GM21717 (cell line): ENCODE results near the gene FSTL4.

Source experiments
- ATAC-seq: cut with Tn5 transposase; IDR thresholded peaks from one replicate; pipeline ENCODE4 v1.9.1; 2021; ENCODE audit warnings: mild to moderate bottlenecking, moderate library complexity; ENCODE audit not compliant: unreplicated experiment

Gene FSTL4

DNA sequence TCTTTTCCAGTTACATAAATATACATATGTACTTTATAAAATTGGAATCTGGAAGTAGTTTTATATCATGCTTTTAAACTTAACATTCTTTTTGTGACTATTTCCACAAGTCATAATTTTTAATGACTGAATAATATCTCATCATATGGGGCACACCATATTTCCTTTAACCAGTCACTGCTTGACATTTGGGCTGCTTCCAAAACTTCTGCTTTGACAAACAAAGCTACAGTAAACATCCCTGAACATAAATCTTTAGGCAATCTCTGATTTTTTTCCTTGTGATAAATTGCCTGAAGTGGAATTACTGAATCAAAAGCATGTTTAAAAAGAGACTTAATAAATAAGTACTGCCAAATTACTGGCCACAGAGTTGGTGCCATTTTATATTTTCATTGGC, 178.0 kb downstream of the FSTL4 start:
- ATAC-seq, result no peak

DNA sequence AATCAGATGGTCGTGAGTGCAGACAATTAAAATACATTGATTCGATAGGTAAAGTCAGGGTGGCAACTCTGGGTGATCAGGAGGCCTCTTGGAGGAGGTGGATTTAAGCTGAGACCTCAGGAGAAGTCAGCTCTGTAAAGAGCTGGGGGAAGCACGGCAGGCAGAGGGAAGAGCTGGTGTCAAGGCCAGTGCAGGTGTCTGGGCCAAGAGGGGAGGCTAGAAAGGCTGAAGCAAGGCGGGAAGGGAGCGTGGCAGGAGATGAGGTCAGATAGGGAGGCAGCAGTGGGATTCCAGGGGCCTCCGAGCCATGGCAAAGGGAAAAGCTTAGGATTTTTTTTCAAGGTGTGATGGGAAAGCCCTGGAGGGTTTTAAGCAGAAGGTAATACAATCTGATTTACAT, 178.7 kb downstream of the FSTL4 start:
- no peak for ATAC-seq

GRCh38 chr5:133432956-133433532, 179.3 kb downstream of the FSTL4 start:
- no peak for ATAC-seq

DNA sequence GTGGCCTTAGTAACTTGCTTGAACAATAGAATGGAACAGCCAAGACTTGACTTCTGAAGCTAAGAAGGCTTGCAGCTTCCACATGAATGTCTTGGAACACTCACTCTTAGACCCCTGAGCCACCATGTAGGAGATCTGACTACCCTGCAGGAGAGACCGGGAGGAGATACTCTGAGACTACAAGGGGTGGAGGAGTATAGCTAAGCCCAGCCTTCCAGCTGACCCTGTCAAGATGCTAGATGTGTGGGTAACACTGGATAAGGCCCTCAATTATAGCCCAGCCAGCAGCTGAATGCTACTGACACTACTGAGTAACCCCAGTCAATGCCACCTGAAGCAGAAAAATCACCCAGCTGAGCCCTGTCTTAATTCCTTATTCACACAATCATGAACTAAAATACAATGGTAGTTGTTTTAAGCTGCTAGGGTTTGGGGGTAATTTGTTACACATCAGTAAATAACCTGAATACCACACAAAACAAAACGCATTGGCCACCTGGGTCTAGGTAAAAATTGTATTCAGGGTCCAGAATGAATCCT, 180.9 kb downstream of the FSTL4 start:
- no peak for ATAC-seq

GRCh38 chr5:133430095-133430494, 182.2 kb downstream of the FSTL4 start:
- no peak for ATAC-seq

- ATAC-seq, result no peak
Observed at GRCh38 chr5:133429046-133429445, 183.3 kb downstream of the FSTL4 start.

DNA sequence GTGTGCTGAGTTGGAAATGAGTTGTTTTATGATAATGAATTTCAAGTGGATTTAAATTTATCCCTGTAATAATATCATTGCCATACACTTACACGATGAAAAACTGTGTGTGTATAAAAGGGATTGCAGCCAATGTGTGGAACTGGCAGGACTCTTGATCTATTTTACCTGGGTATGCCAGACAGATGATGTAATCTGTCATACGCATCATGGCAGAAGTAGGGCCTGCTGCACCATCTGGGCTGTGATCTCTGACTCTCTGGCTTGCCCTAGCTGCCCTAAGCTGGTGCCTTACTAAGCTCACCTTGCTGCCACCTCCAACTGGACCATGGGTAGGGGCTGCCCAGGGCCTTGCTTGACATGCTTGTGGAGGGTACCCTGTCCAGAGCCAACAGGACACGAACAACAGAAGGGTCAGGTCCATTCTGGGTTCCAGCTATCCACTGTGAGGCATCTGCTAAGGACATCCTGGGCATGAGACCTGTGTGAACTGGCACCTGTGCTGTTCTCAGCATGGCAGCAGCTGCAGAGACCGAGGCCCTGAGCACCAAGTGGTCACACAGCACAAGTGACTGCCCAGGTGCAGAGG, 184.2 kb downstream of the FSTL4 start:
- ATAC-seq, result no peak

DNA sequence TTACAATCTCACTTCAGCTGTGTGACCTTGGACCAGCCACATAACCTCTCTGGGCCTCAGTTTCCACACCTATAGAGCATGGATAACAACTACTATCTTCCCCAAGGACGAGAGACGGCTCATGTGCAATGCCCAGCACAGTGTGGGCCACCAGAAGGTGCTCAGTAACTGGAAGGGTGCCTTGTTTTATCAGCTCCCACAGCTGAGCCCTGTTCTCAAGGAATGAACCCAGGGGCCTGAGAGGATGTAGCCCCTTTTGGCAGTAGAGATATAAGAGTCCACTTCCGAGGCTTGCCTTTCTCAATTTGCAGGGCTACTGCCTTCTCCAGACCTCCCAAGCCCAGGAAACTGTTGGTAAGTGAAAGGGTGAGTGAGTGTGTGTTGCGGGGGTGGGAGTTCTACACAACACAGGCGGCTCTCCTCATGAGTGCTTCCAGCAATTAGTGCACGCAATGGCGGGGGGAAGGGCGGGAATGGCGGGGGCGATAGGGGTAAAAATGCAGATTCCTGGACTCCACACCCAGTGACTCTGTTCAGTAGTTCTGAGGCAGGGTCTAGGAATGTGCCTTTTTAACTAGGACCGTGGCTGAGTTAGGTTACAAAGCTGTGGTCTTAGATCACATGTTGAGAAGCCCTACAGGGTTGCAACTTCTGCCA, 185.1 kb downstream of the FSTL4 start:
- ATAC-seq, result no peak

GRCh38 chr5:133426264-133426663, 186.1 kb downstream of the FSTL4 start:
- ATAC-seq, result no peak

DNA sequence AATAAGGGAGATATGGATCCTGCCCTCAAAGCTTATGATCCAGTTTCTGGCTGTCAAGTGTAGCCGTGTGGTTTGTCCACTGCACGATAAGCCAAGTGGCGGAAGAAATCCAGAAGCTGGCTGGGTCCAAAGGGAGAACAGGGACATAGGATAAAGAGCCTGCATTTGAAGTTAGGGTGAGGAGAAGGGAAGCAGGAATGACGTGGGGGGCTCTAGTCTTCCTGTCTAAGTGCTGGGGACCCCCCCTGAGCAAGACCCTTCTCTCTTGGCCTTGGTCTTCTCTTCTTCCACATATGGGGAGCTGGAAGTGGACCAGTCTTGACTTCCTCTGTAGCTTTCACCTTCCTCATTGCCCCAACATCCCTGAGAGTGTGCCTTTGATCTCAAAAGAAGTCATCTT, 186.6 kb downstream of the FSTL4 start:
- no peak for ATAC-seq

DNA sequence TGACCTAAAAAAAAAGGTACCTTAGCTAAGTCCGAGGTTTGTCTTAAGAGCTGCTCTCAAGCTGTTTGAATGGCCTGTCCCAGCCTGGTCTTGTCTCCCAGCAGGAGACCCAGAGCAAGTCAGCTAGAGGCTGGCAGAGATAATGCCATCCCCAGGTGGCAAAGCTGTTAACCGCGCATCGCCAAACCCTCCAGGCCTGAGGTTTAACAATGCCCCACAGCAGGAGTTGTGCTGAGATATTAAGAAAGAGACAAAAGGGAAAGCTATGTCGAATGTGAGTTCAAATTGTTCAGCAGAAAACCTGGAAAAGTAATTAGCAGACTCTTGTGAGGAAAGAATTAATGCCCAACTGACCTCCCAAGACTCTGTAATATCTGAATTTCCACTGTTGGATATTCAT, 187.1 kb downstream of the FSTL4 start:
- ATAC-seq, result no peak

DNA sequence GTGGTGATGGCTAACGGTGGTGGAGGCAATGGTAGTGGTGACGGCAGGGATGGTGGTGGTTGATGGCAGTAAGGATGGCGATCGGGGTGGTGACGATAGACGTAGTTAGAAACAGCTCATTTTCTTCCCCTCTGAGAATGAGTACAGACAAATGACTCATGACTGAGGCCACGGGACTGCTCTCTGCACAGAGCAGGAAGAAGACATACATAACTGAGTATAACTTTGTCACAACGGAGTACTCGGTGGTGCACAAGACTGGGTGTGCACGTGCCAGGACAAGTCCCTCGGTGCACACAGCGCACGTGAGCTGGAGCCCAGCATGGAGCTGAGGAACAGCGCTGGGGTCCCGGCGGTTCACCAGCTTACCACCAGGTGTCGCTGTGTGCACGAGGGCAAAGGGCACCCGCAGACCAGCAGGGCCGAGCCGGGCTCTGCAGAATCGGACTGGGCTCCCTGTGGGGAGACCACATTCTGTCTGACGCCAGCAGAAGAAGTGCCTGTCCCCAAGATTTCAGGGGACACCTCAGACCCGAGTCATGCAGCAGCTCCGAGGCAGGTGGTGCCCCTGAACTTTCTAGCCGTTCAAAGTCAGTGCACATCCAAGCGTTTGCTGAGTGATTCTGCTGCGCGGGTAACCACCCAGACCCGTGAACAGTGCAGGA, 188.6 kb downstream of the FSTL4 start:
- no peak for ATAC-seq

DNA sequence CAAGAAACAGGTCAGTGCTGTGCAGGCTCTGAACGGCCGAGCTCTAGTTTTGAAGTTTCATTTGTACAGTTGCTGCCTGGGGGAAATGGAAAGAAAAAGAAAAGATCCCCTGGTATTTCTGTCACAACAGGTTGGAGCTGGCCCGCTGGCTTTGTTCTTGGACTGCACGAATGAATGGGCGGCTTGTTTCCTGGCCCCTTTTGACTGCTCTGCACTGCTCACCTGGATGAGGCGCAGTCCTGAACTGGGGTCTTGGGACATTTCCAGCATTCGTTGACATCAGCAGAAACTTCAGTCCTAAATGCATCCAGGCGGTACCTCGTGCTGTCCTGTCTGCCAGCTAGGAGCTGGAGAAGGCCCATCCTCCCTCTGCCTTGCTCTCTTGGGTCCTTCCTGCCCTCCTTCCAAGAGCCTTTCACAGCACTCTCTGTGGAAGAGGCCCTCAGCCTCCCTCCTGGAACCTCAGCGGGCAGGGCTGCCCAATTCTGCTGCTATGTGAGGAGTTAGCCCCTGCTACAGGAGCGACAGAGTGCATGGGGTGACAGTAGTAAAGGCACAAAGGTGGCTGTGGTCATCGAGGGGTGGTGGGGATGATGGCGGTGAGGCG, 189.2 kb downstream of the FSTL4 start:
- ATAC-seq, result no peak

DNA sequence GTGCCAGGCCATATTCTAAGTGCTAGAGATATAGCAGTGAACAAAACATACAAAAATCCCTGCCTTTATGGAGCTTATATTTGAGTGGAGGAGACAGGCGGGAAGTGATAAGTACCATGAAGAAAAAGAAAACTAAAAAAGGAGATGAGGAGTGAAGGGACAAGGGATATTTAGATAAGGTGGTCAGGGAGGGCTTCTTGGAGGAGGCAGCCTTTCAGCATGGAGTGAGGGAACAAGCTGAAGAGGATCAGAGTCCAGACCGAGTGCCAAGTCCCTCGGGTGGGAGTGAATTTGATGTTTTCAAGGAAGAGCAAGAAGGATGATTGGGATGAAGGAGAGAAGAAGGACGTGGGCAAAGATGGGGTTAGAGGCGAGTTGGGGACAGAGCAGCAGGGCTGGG, 190.5 kb downstream of the FSTL4 start:
- no peak for ATAC-seq

DNA sequence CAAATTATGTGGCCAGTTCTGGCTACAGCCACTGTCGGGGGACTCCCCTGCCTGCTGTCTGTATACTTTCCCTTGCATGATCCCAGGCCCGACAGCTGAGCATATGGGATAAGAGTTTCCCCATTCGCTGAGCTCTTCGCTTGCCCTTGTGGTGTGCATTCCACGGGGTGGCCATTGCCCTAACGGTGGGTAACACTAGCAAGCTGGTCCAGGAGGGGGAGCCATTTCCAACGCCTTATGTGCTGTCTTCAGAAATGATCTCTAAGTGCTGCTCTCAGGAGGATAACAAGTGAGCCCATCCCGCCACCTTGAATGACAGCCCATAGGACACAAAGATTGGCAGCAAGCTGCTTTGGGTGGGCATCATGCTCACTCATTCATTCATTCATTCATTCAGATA, 190.9 kb downstream of the FSTL4 start:
- ATAC-seq, result no peak

DNA sequence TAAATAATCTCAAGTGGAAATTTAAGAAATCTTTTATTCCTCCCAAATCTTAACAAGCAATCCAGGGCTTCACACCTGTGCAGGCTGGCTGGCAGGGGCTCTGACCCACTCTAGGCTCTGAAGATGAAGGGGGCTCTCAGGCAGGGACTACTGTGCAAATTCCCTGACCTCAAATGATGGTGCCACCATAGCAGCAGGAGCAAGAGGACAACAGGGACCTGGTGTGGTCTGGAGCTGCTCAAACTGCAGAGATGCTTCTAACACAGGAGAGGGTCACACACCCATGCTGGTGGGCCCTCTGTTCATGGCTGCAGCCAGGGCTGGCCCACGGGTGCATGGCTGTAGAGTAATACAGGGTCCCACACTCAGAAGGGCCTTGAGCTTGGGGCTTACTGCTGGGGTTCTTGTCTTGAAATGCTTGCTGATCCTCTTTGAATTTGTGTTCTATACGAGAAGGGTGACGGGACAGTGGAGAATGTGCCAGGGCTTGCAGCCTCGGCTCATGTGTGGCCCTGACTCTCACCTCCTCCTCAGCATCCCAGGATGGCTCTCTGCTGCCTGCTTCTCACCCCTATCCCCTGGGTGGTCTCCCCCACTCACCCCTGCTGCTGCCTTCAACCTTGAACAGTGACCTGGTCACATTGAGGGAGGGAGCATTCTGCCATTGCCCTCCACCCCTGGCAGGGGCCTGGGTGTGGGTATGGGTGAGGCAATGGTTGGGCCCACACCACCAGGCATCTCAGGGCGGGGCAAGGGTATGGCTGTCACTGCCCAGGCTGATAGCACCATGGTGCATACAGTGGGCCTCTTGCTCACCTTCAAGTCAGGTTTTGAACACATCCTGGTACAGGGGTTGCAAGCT, 191.7 kb downstream of the FSTL4 start:
- ATAC-seq, result no peak

DNA sequence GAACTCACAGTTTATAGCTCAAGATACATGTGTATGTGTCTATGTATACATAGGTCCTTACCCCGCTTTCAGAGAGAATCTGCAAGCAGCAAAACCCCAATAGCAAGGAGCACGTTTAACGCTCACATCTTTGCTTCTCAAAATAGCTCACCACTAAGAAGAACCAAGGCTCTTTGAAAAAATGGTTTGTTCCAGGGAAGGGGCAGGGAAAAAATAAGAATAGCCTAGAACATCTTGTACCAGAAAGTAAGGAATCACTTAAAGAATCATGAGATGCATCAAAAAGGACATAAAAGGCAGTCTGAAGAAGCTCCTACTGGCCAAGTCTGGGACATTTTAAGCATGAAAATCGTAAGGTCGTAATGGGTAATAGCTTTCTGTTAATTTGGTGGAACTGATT, 196.4 kb downstream of the FSTL4 start:
- no peak for ATAC-seq

- no peak for ATAC-seq
Observed at GRCh38 chr5:133415506-133415905, 196.8 kb downstream of the FSTL4 start.

DNA sequence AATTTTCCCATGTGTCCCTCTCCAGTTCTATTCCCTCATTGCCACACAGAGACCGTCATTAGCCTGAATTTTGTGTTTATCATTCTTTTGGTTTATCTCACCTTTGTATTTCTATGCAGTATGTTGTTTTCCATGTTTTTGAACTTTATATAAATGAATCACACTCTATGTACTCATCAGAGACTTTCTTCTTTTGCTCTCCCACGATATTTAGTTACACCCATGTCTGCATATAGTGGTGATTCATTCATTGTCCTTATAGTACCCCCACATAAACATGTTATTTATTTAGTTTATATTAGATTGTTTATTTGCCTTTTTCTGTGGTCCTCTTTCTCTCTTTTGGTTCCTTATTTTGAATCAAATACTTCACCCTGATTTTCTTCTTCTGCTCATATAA, 199.7 kb downstream of the FSTL4 start:
- no peak for ATAC-seq

GRCh38 chr5:133410335-133410828, 202.0 kb downstream of the FSTL4 start:
- no peak for ATAC-seq
